ENCODE measurements around the gene HELZ. TPM values are rescaled to one million over a fixed set of nuclear protein-coding genes. Genes with fewer than 3 reads are reported as not detected.

HELZ gene
- total RNA-seq, 1 experiment from 2014 or later: 31.3 TPM

DNA sequence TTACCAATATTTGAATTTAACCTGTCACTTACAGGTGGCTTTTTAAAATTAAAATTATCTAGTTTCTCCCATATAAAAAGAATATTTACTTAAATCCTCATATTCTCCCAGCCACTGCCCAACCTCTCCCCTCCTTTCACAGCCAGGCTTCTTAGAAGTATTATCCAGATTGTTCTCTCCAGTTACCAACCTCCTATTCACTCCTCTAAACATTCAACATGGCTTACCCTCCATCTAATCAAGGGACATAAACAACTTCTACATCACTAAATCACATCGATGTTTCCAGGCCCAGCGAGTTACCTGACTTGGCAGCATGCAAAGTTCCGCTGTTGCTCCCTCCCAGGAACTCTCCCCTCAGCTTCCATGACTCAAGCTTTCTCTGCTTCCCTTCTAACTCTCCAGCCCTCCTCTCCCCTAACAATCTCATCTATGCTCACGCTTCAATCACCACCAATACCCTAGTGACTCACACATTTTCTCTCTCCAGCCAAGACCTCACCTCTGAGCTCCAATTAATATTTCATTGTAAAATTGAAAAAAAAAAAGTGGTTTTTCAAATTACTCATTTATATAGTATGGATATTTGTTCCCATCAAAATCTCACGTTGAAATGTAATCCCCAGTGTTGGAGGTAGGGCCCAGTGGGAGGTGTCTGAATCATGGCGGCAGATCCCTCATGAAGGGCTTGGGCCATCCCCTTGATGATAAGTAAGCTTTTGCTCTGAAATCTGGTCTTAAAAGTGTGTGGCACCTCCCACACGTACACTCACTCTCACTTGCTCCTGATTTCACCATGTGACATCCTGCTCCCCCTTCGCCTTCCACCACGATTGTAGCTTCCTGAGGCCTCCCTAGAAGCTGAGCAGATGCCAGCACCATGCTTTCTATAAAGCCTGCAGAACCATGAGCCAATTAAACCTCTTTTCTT, 88.5 kb downstream of the HELZ start:
- intact Hi-C loops (cut with micrococcal nuclease): loop anchor here (5.0 kb wide), 1 partner anchor 439 kb away; no protein-coding TSS in a partner anchor

DNA sequence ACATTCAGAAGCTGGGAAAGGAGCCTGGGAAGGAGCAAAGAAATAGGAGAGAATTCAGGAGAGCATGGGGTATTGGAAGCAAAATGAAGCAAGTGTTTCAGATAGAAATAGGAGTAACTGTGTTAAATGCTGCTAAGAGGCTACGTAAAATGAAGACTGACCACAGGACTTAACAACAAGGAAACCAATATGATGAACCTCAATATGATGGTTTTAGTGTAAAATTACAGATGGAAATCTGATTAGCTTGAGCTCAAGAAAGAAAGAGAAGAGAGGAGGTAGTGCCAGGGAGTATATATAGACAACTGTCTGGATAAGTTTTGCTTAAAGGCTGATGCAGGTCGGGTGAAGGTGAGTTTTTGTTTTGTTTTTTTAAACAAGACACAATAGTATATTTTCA, 92.2 kb downstream of the HELZ start:
- CTCF ChIA-PET: no interaction called here
- peaks cover 41% of the 10 kb centered on the region for H3K4me1 ChIP-seq (ENCODE audit: insufficient read depth, low read length)
- no peaks in the 10 kb centered on the region for H3K79me2 ChIP-seq (ENCODE audit: low read length)
- no peak overlapping the region for H3K4me2 ChIP-seq (ENCODE audit: low read length)
- no peak for ATAC-seq
- peaks cover 13% of the 10 kb centered on the region for H3K36me3 ChIP-seq (ENCODE audit: low read depth, low read length)
- H3K27ac ChIP-seq (ENCODE audit: low read length): peak overlapping the region; percentile 76; the same call in 1 of the 2 replicates
- no peak overlapping the region for H2AFZ ChIP-seq (ENCODE audit: low read length)
- no peak for DNase-seq
- H3K9me3 ChIP-seq (ENCODE audit: low read length): no peaks in the 10 kb centered on the region
- no peak overlapping the region for H3K4me3 ChIP-seq (ENCODE audit: low read length)
- POLR2A ChIA-PET (ENCODE audit: unreplicated experiment): no interaction called here
- no peaks in the 10 kb centered on the region for H3K27me3 ChIP-seq (ENCODE audit: low read length)
- no peaks in the 10 kb centered on the region for H4K20me1 ChIP-seq (ENCODE audit: low read length)
- intact Hi-C loops (cut with micrococcal nuclease): no loop called here
- TF ChIP-seq EZH2phosphoT487 (IDR thresholded peaks at IDR 0.05; ENCODE audit: borderline replicate concordance, low read length) (no peak), EZH2 (IDR thresholded peaks at IDR 0.05; ENCODE audit: low read length, unreplicated experiment) (no peak)
- TF ChIP-seq, protein P1, sequence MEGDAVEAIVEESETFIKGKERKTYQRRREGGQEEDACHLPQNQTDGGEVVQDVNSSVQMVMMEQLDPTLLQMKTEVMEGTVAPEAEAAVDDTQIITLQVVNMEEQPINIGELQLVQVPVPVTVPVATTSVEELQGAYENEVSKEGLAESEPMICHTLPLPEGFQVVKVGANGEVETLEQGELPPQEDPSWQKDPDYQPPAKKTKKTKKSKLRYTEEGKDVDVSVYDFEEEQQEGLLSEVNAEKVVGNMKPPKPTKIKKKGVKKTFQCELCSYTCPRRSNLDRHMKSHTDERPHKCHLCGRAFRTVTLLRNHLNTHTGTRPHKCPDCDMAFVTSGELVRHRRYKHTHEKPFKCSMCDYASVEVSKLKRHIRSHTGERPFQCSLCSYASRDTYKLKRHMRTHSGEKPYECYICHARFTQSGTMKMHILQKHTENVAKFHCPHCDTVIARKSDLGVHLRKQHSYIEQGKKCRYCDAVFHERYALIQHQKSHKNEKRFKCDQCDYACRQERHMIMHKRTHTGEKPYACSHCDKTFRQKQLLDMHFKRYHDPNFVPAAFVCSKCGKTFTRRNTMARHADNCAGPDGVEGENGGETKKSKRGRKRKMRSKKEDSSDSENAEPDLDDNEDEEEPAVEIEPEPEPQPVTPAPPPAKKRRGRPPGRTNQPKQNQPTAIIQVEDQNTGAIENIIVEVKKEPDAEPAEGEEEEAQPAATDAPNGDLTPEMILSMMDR (conservative IDR thresholded peaks at IDR 0.05; ENCODE audit: low read depth, low read length): no peak
- no peak overlapping the region for H3K9ac ChIP-seq (ENCODE audit: low read length)
- no peaks in the 10 kb centered on the region for H3K9me2 ChIP-seq (replicated peaks; ENCODE audit: low read length)
- H3F3A ChIP-seq (ENCODE audit: low read length, unreplicated experiment): peaks cover 9% of the 10 kb centered on the region
- no TSS peak for BruUV-seq (replicated peaks)

More for the DNA sequence above, 88.5 kb downstream of the HELZ start:
- Histone ChIP-seq H3K4me1 (ENCODE audit: insufficient read depth, low read length) (peaks cover 29% of the 10 kb centered on the region), H3K79me2 (ENCODE audit: low read length) (no peaks in the 10 kb centered on the region), H3K27me3 (ENCODE audit: low read length) (no peaks in the 10 kb centered on the region), H3K4me2 (ENCODE audit: low read length) (peak overlapping the region; percentile 48), H2AFZ (ENCODE audit: low read length) (peak overlapping the region; percentile 55; the same call in 1 of the 2 replicates), H3F3A (ENCODE audit: low read length, unreplicated experiment) (peaks cover 4% of the 10 kb centered on the region), H3K9ac (ENCODE audit: low read length) (no peak overlapping the region), H3K27ac (ENCODE audit: low read length) (peak overlapping the region; percentile 65), H3K36me3 (ENCODE audit: low read depth, low read length) (peaks cover 11% of the 10 kb centered on the region), H3K9me2 (replicated peaks; ENCODE audit: low read length) (no peaks in the 10 kb centered on the region), H3K4me3 (ENCODE audit: low read length) (no peak overlapping the region), H3K9me3 (ENCODE audit: low read length) (no peaks in the 10 kb centered on the region), H4K20me1 (ENCODE audit: low read length) (no peaks in the 10 kb centered on the region)
- ChIA-PET CTCF (interaction anchor here (0.6 to 1.1 kb wide), 4 partner anchors 16 to 482 kb away, joined by 3 to 4 read pairs (median 3); no protein-coding TSS in a partner anchor), POLR2A (ENCODE audit: unreplicated experiment) (interaction anchor here (0.6 to 0.8 kb wide), 5 partner anchors 16 to 879 kb away, joined by 3 to 11 read pairs (median 5); no protein-coding TSS in a partner anchor)
- no TSS peak for BruUV-seq (replicated peaks)
- DNase-seq (peak; percentile 78), ATAC-seq (peak; percentile 75)
- no peak for TF ChIP-seq EZH2 (IDR thresholded peaks at IDR 0.05; ENCODE audit: low read length, unreplicated experiment)
- TF ChIP-seq EZH2phosphoT487 (IDR thresholded peaks at IDR 0.05; ENCODE audit: borderline replicate concordance, low read length): no peak
- TF ChIP-seq, protein P1 (conservative IDR thresholded peaks at IDR 0.05; ENCODE audit: low read depth, low read length): no peak

Measured in PC-3 (cell line).